Esophagus muscularis mucosa (tissue), 4 donors: ENCODE measurements around the gene LRP10. TPM values are rescaled to one million over a fixed set of nuclear protein-coding genes. Genes with fewer than 3 reads are reported as not detected.
A peak's percentile ranks its signal among the peaks of the same experiment; 100 is the strongest.

ENCODE experiments used
- DNase-seq: peaks from one replicate; pipeline ENCODE4 v3.0.0-alpha.2; 2017; ENCODE audit errors: extremely low spot score
- H3K27ac ChIP-seq, 4 donors: fragments of 200-600 bp; sonication (generic); replicated peaks in 1 of 4; 1 replicate in 3 of 4; 2 replicates in 1 of 4; pipeline ENCODE4 v1.5.1; 2016 to 2019; ENCODE audit warnings: mild to moderate bottlenecking in 1 of 4
- H3K27me3 ChIP-seq, 4 donors: fragments of 200-600 bp; sonication (generic); one replicate each; pipeline versions ENCODE4 v1.5.1 to v1.6.0; 2016 to 2019
- H3K36me3 ChIP-seq, 4 donors: fragments of 200-600 bp; sonication (generic); one replicate each; pipeline ENCODE4 v1.5.1; 2016 to 2019
- H3K4me1 ChIP-seq, 4 donors: fragments of 200-600 bp; sonication (generic); one replicate each; pipeline ENCODE4 v1.5.1; 2016 to 2019
- H3K4me3 ChIP-seq, 4 donors: fragments of 200-600 bp; sonication (generic); 1 replicate in 2 of 4; 2 replicates in 2 of 4; pipeline ENCODE4 v1.5.1; 2016 to 2019; ENCODE audit warnings: mild to moderate bottlenecking in 4 of 4, moderate library complexity in 1 of 4
- H3K9me3 ChIP-seq, 4 donors: fragments of 200-600 bp; sonication (generic); 1 replicate in 3 of 4; 2 replicates in 1 of 4; pipeline ENCODE4 v1.5.1; 2016 to 2019
- EP300 ChIP-seq: sonication (generic); formaldehyde crosslinking; IDR thresholded peaks from one replicate; pipeline ENCODE4 v1.6.1; 2017; ENCODE audit warnings: antibody characterized with exemption
- POLR2A ChIP-seq: fragments of 450-650 bp; IDR thresholded peaks from one replicate; pipeline ENCODE4 v1.6.1; 2017; ENCODE audit warnings: antibody characterized with exemption, moderate library complexity, mild to moderate bottlenecking, low read depth
- POLR2AphosphoS5 ChIP-seq, 2 donors: sonication (generic); formaldehyde crosslinking; IDR thresholded peaks; one replicate each; pipeline ENCODE4 v1.6.1; 2017; ENCODE audit warnings: antibody characterized with exemption in 2 of 2
- WGBS: methylation state at CpG from one replicate; pipeline ENCODE4 v1.1.5; 2018; 5-methylcytosine and 5-hydroxymethylcytosine counted together
- intact Hi-C: fragments of 100-400 bp; cut with DNase I; formaldehyde crosslinking; loops from one replicate; pipeline ENCODE4 v1.15.1; 2023
- total RNA-seq, 4 donors: library from RNA; depleted of rRNA; stranded (reverse); fragments of >200 nt; gene quantifications; one replicate each; pipeline versions ENCODE4 v1.1.0 to v1.2.1, GENCODE V29; 2016
- TF ChIP-seq, protein P1 (sequence below), 3 experiments: fragments of 200-600 bp in 2 of 3; fragments of 450-650 bp in 1 of 3; sonication (generic) in 2 of 3; IDR thresholded peaks; one replicate each; pipeline ENCODE4 v1.5.1; 2017 to 2019; ENCODE audit warnings: antibody characterized with exemption in 3 of 3, mild to moderate bottlenecking in 2 of 3, moderate library complexity in 1 of 3

Gene LRP10, protein sequence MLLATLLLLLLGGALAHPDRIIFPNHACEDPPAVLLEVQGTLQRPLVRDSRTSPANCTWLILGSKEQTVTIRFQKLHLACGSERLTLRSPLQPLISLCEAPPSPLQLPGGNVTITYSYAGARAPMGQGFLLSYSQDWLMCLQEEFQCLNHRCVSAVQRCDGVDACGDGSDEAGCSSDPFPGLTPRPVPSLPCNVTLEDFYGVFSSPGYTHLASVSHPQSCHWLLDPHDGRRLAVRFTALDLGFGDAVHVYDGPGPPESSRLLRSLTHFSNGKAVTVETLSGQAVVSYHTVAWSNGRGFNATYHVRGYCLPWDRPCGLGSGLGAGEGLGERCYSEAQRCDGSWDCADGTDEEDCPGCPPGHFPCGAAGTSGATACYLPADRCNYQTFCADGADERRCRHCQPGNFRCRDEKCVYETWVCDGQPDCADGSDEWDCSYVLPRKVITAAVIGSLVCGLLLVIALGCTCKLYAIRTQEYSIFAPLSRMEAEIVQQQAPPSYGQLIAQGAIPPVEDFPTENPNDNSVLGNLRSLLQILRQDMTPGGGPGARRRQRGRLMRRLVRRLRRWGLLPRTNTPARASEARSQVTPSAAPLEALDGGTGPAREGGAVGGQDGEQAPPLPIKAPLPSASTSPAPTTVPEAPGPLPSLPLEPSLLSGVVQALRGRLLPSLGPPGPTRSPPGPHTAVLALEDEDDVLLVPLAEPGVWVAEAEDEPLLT
- total RNA-seq: 100 to 1,000 TPM; 111 to 279 (median 197) TPM

DNA sequence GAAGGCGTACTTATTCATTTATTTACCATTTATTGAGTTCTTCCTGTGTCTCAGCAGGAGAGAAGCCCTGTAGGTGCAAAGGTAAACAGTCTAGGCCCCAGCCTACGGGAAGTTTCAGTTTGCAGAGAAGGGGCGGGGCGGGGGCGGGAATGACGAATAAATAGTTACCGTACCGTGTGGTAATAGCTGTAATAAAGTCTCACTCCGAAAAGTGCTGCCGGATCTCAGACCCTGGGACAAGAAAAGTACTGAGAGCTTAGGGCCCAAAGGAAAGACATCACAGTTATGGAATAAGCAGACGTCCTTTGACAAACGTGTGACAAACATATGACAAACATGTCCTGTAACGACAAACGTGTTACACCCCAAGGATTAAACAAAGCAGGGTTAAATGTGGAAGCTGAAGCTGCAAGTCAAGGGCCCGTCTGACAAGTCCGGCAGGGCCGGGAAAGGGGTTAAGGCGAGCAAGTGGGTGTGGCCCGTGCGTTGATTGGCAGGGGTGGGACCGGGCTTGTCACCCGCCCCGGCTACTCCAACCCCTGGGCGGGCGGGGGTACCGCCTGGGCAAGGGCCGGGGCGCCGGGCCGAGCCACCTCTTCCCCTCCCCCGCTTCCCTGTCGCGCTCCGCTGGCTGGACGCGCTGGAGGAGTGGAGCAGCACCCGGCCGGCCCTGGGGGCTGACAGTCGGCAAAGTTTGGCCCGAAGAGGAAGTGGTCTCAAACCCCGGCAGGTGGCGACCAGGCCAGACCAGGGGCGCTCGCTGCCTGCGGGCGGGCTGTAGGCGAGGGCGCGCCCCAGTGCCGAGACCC lies at the start of gene LRP10:
Gene LRP10, plus strand, starts transcription at position 517 of the 809 bp plus-strand sequence. CDS start 564 bp downstream, outside the sequence.
- 0% methylated on average over 25 of the region's 50 CpGs for WGBS
- Histone ChIP-seq H3K27ac (peak within 1 kb of the TSS; percentile 98 to 100 (median 100)), H3K4me1 (peaks cover 27 to 61% (median 57%) of the 10 kb centered on the region in 4 donors), H3K27me3 (peaks cover 0 to 3% (median 0%) of the 10 kb centered on the region in 4 donors), H3K4me3 (peak within 1 kb of the TSS; percentile 92 to 100 (median 98)), H3K9me3 (no peaks in the 10 kb centered on the region), H3K36me3 (peaks cover 24 to 35% (median 34%) of the 10 kb centered on the region in 4 donors)
- intact Hi-C loops: loop anchor here (1.0 to 10.0 kb wide), 2 partner anchors 29 to 113 kb away; partner anchors contain the start of gene AJUBA
- peak; percentile 98 for DNase-seq
- TF ChIP-seq, protein P1, sequence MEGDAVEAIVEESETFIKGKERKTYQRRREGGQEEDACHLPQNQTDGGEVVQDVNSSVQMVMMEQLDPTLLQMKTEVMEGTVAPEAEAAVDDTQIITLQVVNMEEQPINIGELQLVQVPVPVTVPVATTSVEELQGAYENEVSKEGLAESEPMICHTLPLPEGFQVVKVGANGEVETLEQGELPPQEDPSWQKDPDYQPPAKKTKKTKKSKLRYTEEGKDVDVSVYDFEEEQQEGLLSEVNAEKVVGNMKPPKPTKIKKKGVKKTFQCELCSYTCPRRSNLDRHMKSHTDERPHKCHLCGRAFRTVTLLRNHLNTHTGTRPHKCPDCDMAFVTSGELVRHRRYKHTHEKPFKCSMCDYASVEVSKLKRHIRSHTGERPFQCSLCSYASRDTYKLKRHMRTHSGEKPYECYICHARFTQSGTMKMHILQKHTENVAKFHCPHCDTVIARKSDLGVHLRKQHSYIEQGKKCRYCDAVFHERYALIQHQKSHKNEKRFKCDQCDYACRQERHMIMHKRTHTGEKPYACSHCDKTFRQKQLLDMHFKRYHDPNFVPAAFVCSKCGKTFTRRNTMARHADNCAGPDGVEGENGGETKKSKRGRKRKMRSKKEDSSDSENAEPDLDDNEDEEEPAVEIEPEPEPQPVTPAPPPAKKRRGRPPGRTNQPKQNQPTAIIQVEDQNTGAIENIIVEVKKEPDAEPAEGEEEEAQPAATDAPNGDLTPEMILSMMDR (IDR thresholded peaks at IDR 0.05): peak in 1 of 3 experiments; percentile 6
- TF ChIP-seq POLR2AphosphoS5 (IDR thresholded peaks at IDR 0.05): peak; percentile 85 to 93
- peak; percentile 85 for TF ChIP-seq POLR2A
- peak; percentile 8 for TF ChIP-seq EP300

DNA sequence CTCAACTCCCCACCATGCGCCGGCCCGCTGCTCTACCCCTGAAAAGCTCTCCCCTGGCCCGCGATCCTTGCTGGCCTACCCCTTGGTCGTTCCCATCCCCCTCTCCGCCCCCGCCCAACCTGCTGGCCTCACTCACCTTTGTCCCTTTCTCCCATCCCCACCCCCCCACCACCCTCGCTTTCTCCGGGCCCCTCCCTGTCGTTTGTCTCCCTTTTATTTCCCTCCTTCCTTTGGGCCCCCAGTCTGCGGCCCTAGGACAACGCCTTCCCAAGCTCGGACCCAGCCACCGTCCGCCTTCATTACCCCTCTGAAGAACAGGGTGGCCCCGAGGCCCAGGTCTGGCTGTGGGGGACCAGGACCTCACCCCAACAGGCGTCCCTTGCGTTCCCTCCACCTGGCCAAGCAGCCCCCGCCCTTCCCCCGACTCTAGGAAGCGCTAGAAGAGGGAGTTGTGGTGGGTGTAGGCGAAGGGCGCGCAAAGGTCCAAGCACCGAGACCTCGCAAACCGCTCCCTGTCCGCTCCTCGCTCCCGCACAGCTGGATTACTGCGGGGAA lies 49.4 kb upstream of the LRP10 start:
- Histone ChIP-seq H3K9me3 (no peaks in the 10 kb centered on the region), H3K36me3 (no peaks in the 10 kb centered on the region), H3K27ac (peak overlapping the region; percentile 65 to 84 (median 75)), H3K4me1 (peaks cover 20 to 55% (median 47%) of the 10 kb centered on the region in 4 donors), H3K27me3 (no peaks in the 10 kb centered on the region), H3K4me3 (peak overlapping the region; percentile 52 to 67 (median 55))
- no peak for TF ChIP-seq EP300
- no peak for TF ChIP-seq POLR2A
- TF ChIP-seq, protein P1 (IDR thresholded peaks at IDR 0.05): no peak
- TF ChIP-seq POLR2AphosphoS5 (IDR thresholded peaks at IDR 0.05): no peak
- intact Hi-C loops: loop anchor here (1.0 to 5.0 kb wide), 2 partner anchors 31 to 265 kb away; no protein-coding TSS in a partner anchor
- no peak for DNase-seq
- 65% methylated on average over 23 of the region's 32 CpGs for WGBS

DNA sequence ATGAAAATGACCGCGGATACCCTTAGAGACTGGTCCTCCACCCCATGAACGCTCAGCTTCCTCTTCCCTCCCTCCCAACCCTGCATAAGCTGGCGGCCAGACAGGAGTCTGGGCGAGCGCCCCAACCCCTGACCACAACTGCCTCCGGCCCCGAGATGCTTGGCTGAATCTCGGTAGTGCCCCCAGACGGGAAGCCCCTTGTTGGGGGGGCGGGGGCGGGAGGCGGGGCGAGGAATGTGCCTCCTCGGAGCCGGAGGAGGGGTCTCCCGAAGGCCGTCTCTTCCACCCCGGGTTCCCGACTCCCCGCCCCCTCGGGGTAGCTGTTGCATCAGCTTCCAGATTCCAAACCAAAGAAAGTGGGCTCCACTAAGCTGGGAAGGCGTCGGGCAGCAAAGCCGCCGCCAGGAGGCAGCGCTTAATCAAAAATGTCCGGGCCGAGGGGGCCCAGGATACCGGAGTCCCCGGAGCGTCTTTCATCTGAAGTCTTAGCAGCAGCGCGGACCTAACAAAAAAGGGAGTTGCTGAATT lies 48.9 kb upstream of the LRP10 start:
- intact Hi-C loops: loop anchor here (1.0 to 5.0 kb wide), 2 partner anchors 31 to 265 kb away; no protein-coding TSS in a partner anchor
- Histone ChIP-seq H3K27ac (peak overlapping the region; percentile 65 to 84 (median 75)), H3K27me3 (no peaks in the 10 kb centered on the region), H3K9me3 (no peaks in the 10 kb centered on the region), H3K4me1 (peaks cover 20 to 55% (median 47%) of the 10 kb centered on the region in 4 donors), H3K4me3 (peak overlapping the region; percentile 52 to 67 (median 55)), H3K36me3 (no peaks in the 10 kb centered on the region)
- peak; percentile 95 for DNase-seq
- 5% methylated on average over 31 of the region's 34 CpGs for WGBS
- TF ChIP-seq POLR2AphosphoS5 (IDR thresholded peaks at IDR 0.05) (no peak), EP300 (no peak), POLR2A (no peak)
- TF ChIP-seq, protein P1 (IDR thresholded peaks at IDR 0.05): peak; percentile 89 to 94 (median 90)
